ENCODE measurements around the gene EPAS1.
A peak's percentile ranks its signal among the peaks of the same experiment; 100 is the strongest.

DNA sequence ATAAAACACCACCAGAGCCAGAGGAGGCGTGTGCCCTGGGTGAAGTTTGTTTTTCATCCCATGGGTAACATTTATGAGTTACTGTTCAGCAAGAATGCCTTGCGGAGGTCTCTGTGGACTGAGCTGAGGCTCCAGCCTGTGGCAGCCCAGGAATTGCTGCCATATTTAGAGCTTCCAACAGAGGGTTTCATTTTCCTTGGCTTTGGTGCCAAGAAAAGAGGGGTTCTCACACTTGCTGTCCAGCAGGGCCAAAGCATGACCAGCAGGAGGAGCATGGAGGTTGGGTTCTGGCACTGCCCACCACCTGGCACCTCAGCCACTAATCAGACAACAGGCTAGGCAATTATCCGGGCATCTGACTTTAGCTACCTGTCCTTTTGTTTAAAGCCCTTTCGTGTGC, 36.7 kb downstream of the EPAS1 start:
- TF ChIP-seq, protein P1, sequence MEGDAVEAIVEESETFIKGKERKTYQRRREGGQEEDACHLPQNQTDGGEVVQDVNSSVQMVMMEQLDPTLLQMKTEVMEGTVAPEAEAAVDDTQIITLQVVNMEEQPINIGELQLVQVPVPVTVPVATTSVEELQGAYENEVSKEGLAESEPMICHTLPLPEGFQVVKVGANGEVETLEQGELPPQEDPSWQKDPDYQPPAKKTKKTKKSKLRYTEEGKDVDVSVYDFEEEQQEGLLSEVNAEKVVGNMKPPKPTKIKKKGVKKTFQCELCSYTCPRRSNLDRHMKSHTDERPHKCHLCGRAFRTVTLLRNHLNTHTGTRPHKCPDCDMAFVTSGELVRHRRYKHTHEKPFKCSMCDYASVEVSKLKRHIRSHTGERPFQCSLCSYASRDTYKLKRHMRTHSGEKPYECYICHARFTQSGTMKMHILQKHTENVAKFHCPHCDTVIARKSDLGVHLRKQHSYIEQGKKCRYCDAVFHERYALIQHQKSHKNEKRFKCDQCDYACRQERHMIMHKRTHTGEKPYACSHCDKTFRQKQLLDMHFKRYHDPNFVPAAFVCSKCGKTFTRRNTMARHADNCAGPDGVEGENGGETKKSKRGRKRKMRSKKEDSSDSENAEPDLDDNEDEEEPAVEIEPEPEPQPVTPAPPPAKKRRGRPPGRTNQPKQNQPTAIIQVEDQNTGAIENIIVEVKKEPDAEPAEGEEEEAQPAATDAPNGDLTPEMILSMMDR (IDR thresholded peaks at IDR 0.05; ENCODE audit: low read length), result peak; percentile 42
- no peak for TF ChIP-seq EZH2phosphoT487 (IDR thresholded peaks at IDR 0.05; ENCODE audit: low read length)

All from MM.1S (cell line).